Subcutaneous adipose tissue (tissue), 4 donors: ENCODE results near the gene SLC39A12. TPM values are rescaled to one million over a fixed set of nuclear protein-coding genes. Genes with fewer than 3 reads are reported as not detected.

Experiments used
- total RNA-seq, 4 donors: library from RNA; depleted of rRNA; stranded (reverse); fragments of >200 nt; gene quantifications; one replicate each; pipeline ENCODE4 v1.1.0, GENCODE V29; 2016
- TF ChIP-seq, protein P1 (sequence below): fragments of 450-650 bp; IDR thresholded peaks from one replicate; pipeline ENCODE4 v1.5.1; 2016; ENCODE audit warnings: low read depth, mild to moderate bottlenecking, control low read depth, antibody characterized with exemption, moderate library complexity

Gene SLC39A12
- total RNA-seq, 4 donors from 2014 or later, result 0.17 to 0.49 TPM; not detected in 2

DNA sequence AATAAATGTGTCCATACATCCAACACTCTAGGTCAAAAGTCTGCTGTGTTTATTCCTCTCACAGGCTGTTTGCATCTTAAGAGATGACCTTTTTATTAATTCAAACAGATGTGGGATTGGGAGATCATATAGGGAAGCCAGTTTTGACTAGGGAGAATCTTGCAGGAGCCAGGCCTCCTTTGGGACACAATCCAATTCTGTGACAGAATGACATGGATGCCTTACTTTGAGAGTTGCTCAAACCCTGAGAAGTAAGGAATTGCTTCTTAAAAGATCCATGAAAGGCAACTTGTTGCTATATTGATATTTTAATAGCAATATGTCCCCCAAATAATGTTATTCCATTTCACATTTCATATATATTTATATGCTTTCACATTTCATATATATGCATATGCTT is 135.0 kb downstream of the SLC39A12 start:
- TF ChIP-seq, protein P1, sequence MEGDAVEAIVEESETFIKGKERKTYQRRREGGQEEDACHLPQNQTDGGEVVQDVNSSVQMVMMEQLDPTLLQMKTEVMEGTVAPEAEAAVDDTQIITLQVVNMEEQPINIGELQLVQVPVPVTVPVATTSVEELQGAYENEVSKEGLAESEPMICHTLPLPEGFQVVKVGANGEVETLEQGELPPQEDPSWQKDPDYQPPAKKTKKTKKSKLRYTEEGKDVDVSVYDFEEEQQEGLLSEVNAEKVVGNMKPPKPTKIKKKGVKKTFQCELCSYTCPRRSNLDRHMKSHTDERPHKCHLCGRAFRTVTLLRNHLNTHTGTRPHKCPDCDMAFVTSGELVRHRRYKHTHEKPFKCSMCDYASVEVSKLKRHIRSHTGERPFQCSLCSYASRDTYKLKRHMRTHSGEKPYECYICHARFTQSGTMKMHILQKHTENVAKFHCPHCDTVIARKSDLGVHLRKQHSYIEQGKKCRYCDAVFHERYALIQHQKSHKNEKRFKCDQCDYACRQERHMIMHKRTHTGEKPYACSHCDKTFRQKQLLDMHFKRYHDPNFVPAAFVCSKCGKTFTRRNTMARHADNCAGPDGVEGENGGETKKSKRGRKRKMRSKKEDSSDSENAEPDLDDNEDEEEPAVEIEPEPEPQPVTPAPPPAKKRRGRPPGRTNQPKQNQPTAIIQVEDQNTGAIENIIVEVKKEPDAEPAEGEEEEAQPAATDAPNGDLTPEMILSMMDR, result no peak

DNA sequence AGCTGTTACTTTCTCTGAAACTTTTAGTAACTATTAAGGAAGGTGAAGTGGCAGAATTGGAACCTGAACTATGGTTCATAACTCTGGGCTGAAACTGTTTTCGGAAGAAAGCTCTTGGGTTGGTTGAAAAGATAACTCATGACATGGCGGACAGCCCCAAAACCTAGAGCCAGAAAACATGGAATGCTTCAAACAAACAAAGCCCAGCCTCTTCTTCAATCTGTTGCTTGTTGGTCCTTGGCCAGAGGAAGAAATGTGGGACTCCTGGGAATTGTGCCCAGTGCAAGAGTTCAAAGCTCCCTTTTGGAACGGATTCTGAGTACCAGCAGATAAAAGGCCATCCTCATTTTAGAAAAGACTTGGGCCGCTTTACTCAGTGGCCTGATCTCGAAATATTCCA is 135.6 kb downstream of the SLC39A12 start:
- TF ChIP-seq, protein P1, result no peak

Other genes starting within 250 kb of the SLC39A12 start
- gene TMEM236, start 199.7 kb upstream of the SLC39A12 start, total RNA-seq, result 1 to 10 TPM; 3.2 to 6.8 (median 5.8) TPM
- 100 to 1,000 TPM in 3 of 4 donors, 10 to 100 TPM in 1; 86.3 to 232 (median 218) TPM for gene MRC1, start 142.6 kb upstream of the SLC39A12 start, total RNA-seq
- 1 to 10 TPM in 3 of 4 donors, under 1 TPM in 1; 0.16 to 2.4 (median 1.8) TPM for gene CACNB2, start 188.5 kb downstream of the SLC39A12 start, total RNA-seq